GM23248 (cell line): ENCODE results near the gene NFIA. TPM values are rescaled to one million over a fixed set of nuclear protein-coding genes. Genes with fewer than 3 reads are reported as not detected.

Experiments used
- DNase-seq: peaks from one replicate; pipeline ENCODE4 v3.0.0-alpha.2; 2015
- H2AFZ ChIP-seq: fragments of 200-600 bp; sonication (generic); 2 replicates; pipeline ENCODE4 v1.6.1; 2016; ENCODE audit warnings: antibody characterized with exemption
- H3F3A ChIP-seq: fragments of 200-600 bp; sonication (generic); 2 replicates; pipeline ENCODE4 v1.6.1; 2016; ENCODE audit warnings: mild to moderate bottlenecking, antibody characterized with exemption, mixed run types; ENCODE audit not compliant: insufficient read depth
- H3K27ac ChIP-seq: fragments of 200-600 bp; sonication (generic); 2 replicates; pipeline ENCODE4 v1.5.1; 2016; ENCODE audit warnings: mild to moderate bottlenecking
- H3K27me3 ChIP-seq: fragments of 200-600 bp; sonication (generic); replicated peaks from 2 replicates; pipeline ENCODE4 v1.6.1; 2016; ENCODE audit warnings: mild to moderate bottlenecking; ENCODE audit not compliant: insufficient read depth
- H3K36me3 ChIP-seq: fragments of 200-600 bp; sonication (generic); 2 replicates; pipeline ENCODE4 v1.6.1; 2016; ENCODE audit warnings: low read depth, mild to moderate bottlenecking
- H3K4me1 ChIP-seq: fragments of 200-600 bp; sonication (generic); 2 replicates; pipeline ENCODE4 v1.6.1; 2016; ENCODE audit warnings: mild to moderate bottlenecking; ENCODE audit not compliant: insufficient read depth
- H3K4me2 ChIP-seq: fragments of 200-600 bp; sonication (generic); one replicate; pipeline ENCODE4 v1.6.1; 2016; ENCODE audit warnings: mild to moderate bottlenecking; ENCODE audit not compliant: unreplicated experiment
- H3K4me3 ChIP-seq: fragments of 200-600 bp; sonication (generic); 2 replicates; pipeline ENCODE4 v1.5.1; 2016; ENCODE audit warnings: mild to moderate bottlenecking
- H3K79me2 ChIP-seq: fragments of 200-600 bp; sonication (generic); 2 replicates; pipeline ENCODE4 v1.6.1; 2016; ENCODE audit warnings: mild to moderate bottlenecking; ENCODE audit not compliant: insufficient read depth
- H3K9ac ChIP-seq: fragments of 200-600 bp; sonication (generic); 2 replicates; pipeline ENCODE4 v1.6.1; 2016; ENCODE audit warnings: mild to moderate bottlenecking
- H3K9me2 ChIP-seq: fragments of 200-600 bp; sonication (generic); 2 replicates; pipeline ENCODE4 v1.6.1; 2016; ENCODE audit warnings: mixed run types, mild to moderate bottlenecking, moderate library complexity; ENCODE audit not compliant: insufficient read depth
- H3K9me3 ChIP-seq: fragments of 200-600 bp; sonication (generic); one replicate; pipeline ENCODE4 v1.6.1; 2017; ENCODE audit warnings: low read depth
- H4K20me1 ChIP-seq: fragments of 200-600 bp; sonication (generic); 2 replicates; pipeline ENCODE4 v1.6.0; 2016; ENCODE audit not compliant: insufficient read depth
- EZH2 ChIP-seq: fragments of 200-600 bp; sonication (generic); IDR thresholded peaks from 2 replicates; pipeline ENCODE4 v1.6.1; 2018; ENCODE audit warnings: antibody characterized with exemption, mild to moderate bottlenecking; ENCODE audit not compliant: insufficient read depth, poor library complexity, severe bottlenecking
- EZH2phosphoT487 ChIP-seq: fragments of 200-600 bp; sonication (generic); IDR thresholded peaks from 2 replicates; pipeline ENCODE4 v1.6.1; 2018; ENCODE audit warnings: antibody characterized with exemption, moderate library complexity, mild to moderate bottlenecking, low read depth; ENCODE audit not compliant: insufficient read depth
- WGBS, 2 experiments: methylation state at CpG; one replicate each; pipeline ENCODE4 v1.1.6; 2015 to 2017; ENCODE audit warnings: low lambda C conversion rate in 2 of 2, low coverage in 1 of 2; ENCODE audit errors: missing lambda C conversion rate in 2 of 2; 5-methylcytosine and 5-hydroxymethylcytosine counted together
- in situ Hi-C: fragments of 300-500 bp; cut with MboI; formaldehyde crosslinking; loops from 2 replicates; pipeline ENCODE4 v1.15.0; 2020
- polyA plus RNA-seq: library from polyadenylated mRNA; unstranded; fragments of >200 nt; fragmentation: Nextera tagmentation; extraction: Ambion mirVana; gene quantifications from 2 replicates; pipeline ENCODE4 v1.2.1, GENCODE V29; 2016
- total RNA-seq: library from RNA; depleted of rRNA; stranded (reverse); fragments of >200 nt; shearing (Covaris generic); gene quantifications from 2 replicates; pipeline ENCODE4 v1.2.3, GENCODE V29; 2014

The NFIA gene
- total and polyA plus RNA-seq, 2 experiments from 2014 or later, result 3.4 to 8.8 TPM

- Histone ChIP-seq H3F3A (no peaks in the 10 kb centered on the region), H3K27me3 (no peaks in the 10 kb centered on the region), H3K4me2 (no peak overlapping the region), H3K9me2 (no peaks in the 10 kb centered on the region), H4K20me1 (no peaks in the 10 kb centered on the region), H3K27ac (no peak overlapping the region), H3K36me3 (no peaks in the 10 kb centered on the region), H3K9ac (no peak overlapping the region), H3K4me1 (peaks cover 10% of the 10 kb centered on the region; the same call in 1 of the 2 replicates), H3K4me3 (no peak overlapping the region), H3K79me2 (no peaks in the 10 kb centered on the region), H3K9me3 (no peaks in the 10 kb centered on the region), H2AFZ (peak overlapping the region; percentile 87; the same call in 1 of the 2 replicates)
- in situ Hi-C loops, result no loop called here
- no peak for TF ChIP-seq EZH2phosphoT487
- TF ChIP-seq EZH2, result no peak
- 77 to 87% methylated on average over 2 of the region's 2 CpGs for WGBS, 2 experiments
- DNase-seq, result no peak
Observed at GRCh38 chr1:61220536-61220935, 138.2 kb downstream of the NFIA start.

- Histone ChIP-seq H3K9me3 (no peaks in the 10 kb centered on the region), H3K9ac (peak overlapping the region; percentile 66), H3K4me3 (peak overlapping the region; percentile 60), H3F3A (no peaks in the 10 kb centered on the region), H3K4me1 (peaks cover 10% of the 10 kb centered on the region; the same call in 1 of the 2 replicates), H4K20me1 (no peaks in the 10 kb centered on the region), H3K27ac (peak overlapping the region; percentile 50), H3K9me2 (no peaks in the 10 kb centered on the region), H2AFZ (peak overlapping the region; percentile 87), H3K27me3 (no peaks in the 10 kb centered on the region), H3K79me2 (no peaks in the 10 kb centered on the region), H3K36me3 (no peaks in the 10 kb centered on the region), H3K4me2 (peak overlapping the region; percentile 73)
- peak; percentile 81 for DNase-seq
- in situ Hi-C loops, result no loop called here
- TF ChIP-seq EZH2phosphoT487, result no peak
- no peak for TF ChIP-seq EZH2
- WGBS, 2 experiments, result 10 to 20% methylated on average over 4 of the region's 4 CpGs
Observed at GRCh38 chr1:61221642-61222041, 139.3 kb downstream of the NFIA start.

- no peak for DNase-seq
- Histone ChIP-seq H3K36me3 (no peaks in the 10 kb centered on the region), H3K27me3 (no peaks in the 10 kb centered on the region), H3K79me2 (no peaks in the 10 kb centered on the region), H4K20me1 (no peaks in the 10 kb centered on the region), H3K4me1 (peaks cover 10% of the 10 kb centered on the region; the same call in 1 of the 2 replicates), H3F3A (0 out of 2 replicates have a peak, but pooled peaks cover under 1% of the 10 kb centered on the region), H2AFZ (peak overlapping the region; percentile 87), H3K9me2 (no peaks in the 10 kb centered on the region), H3K4me2 (no peak overlapping the region), H3K9me3 (no peaks in the 10 kb centered on the region), H3K27ac (peak overlapping the region; percentile 50; the same call in 1 of the 2 replicates), H3K4me3 (peak overlapping the region; percentile 60), H3K9ac (peak overlapping the region; percentile 66; the same call in 1 of the 2 replicates)
- no peak for TF ChIP-seq EZH2
- TF ChIP-seq EZH2phosphoT487, result no peak
- in situ Hi-C loops, result no loop called here
- WGBS, 2 experiments, result 98 to 99% methylated on average over 2 of the region's 2 CpGs
Observed at GRCh38 chr1:61222240-61222639, 139.9 kb downstream of the NFIA start.

GRCh38 chr1:61223140-61223539 is 140.8 kb downstream of the NFIA start:
- Histone ChIP-seq H3K9ac (no peak overlapping the region), H3F3A (0 out of 2 replicates have a peak, but pooled peaks cover 5% of the 10 kb centered on the region), H3K9me2 (no peaks in the 10 kb centered on the region), H3K9me3 (no peaks in the 10 kb centered on the region), H3K4me2 (no peak overlapping the region), H3K36me3 (no peaks in the 10 kb centered on the region), H3K27ac (no peak overlapping the region), H3K4me1 (peaks cover 10% of the 10 kb centered on the region; the same call in 1 of the 2 replicates), H4K20me1 (no peaks in the 10 kb centered on the region), H3K4me3 (no peak overlapping the region), H3K79me2 (no peaks in the 10 kb centered on the region), H3K27me3 (no peaks in the 10 kb centered on the region), H2AFZ (no peak overlapping the region)
- TF ChIP-seq EZH2 (no peak), EZH2phosphoT487 (no peak)
- in situ Hi-C loops, result no loop called here
- DNase-seq, result no peak

GRCh38 chr1:61224609-61225008 is 142.2 kb downstream of the NFIA start:
- H3K79me2 ChIP-seq, result no peaks in the 10 kb centered on the region
- H3K9ac ChIP-seq, result no peak overlapping the region
- H3K9me2 ChIP-seq, result no peaks in the 10 kb centered on the region
- 100% methylated on average over 1 of the region's 1 CpG for WGBS, 2 experiments
- H3K27ac ChIP-seq, result no peak overlapping the region
- DNase-seq, result no peak
- H3K4me3 ChIP-seq, result no peak overlapping the region
- H3F3A ChIP-seq, result 0 out of 2 replicates have a peak, but pooled peaks cover 5% of the 10 kb centered on the region
- no peak for TF ChIP-seq EZH2
- H3K4me1 ChIP-seq, result peaks cover 10% of the 10 kb centered on the region; the same call in 1 of the 2 replicates
- in situ Hi-C loops, result no loop called here
- H2AFZ ChIP-seq, result no peak overlapping the region
- H3K9me3 ChIP-seq, result no peaks in the 10 kb centered on the region
- no peaks in the 10 kb centered on the region for H3K36me3 ChIP-seq
- H4K20me1 ChIP-seq, result no peaks in the 10 kb centered on the region
- no peaks in the 10 kb centered on the region for H3K27me3 ChIP-seq
- H3K4me2 ChIP-seq, result no peak overlapping the region
